GM11168 (cell line): Measurements from ENCODE around the gene HAT1.

Source experiments
- in situ Hi-C: fragments of 300-500 bp; cut with MboI; formaldehyde crosslinking; loops from one replicate; pipeline ENCODE4 v1.12.0; 2022; ENCODE audit warnings: low sequenced_read_pairs; ENCODE audit not compliant: unreplicated experiment

The HAT1 gene

GRCh38 chr2:171910494-171910893, 11.8 kb upstream of the HAT1 start:
- in situ Hi-C loops, result no loop called here

GRCh38 chr2:171913517-171913916, 8.7 kb upstream of the HAT1 start:
- in situ Hi-C loops, result no loop called here

GRCh38 chr2:171919453-171919852, 2.8 kb upstream of the HAT1 start:
- in situ Hi-C loops, result no loop called here

GRCh38 chr2:171921970-171922229, 361 bp upstream of the HAT1 start:
- in situ Hi-C loops, result no loop called here

GRCh38 chr2:171923206-171923605, 945 bp downstream of the HAT1 start:
- in situ Hi-C loops, result no loop called here

- in situ Hi-C loops, result no loop called here
Measured at GRCh38 chr2:171924170-171924942, 2.1 kb downstream of the HAT1 start.

GRCh38 chr2:171930385-171930784, 8.1 kb downstream of the HAT1 start:
- in situ Hi-C loops, result no loop called here

GRCh38 chr2:171939058-171939742, 16.9 kb downstream of the HAT1 start:
- in situ Hi-C loops, result no loop called here

GRCh38 chr2:171939743-171940071, 17.4 kb downstream of the HAT1 start:
- in situ Hi-C loops, result no loop called here

- in situ Hi-C loops, result no loop called here
Measured at GRCh38 chr2:171941316-171941699, 19.0 kb downstream of the HAT1 start.

- in situ Hi-C loops, result no loop called here
Measured at GRCh38 chr2:171943869-171944268, 21.6 kb downstream of the HAT1 start.

- in situ Hi-C loops, result no loop called here
Measured at GRCh38 chr2:171952276-171952675, 30.0 kb downstream of the HAT1 start.

GRCh38 chr2:171952748-171953147, 30.5 kb downstream of the HAT1 start:
- in situ Hi-C loops, result no loop called here

GRCh38 chr2:171956135-171956825, 34.0 kb downstream of the HAT1 start:
- in situ Hi-C loops, result no loop called here

- in situ Hi-C loops, result no loop called here
Measured at GRCh38 chr2:171957061-171957460, 34.8 kb downstream of the HAT1 start.

- in situ Hi-C loops, result no loop called here
Measured at GRCh38 chr2:171958475-171958874, 36.2 kb downstream of the HAT1 start.

GRCh38 chr2:171959998-171960397, 37.7 kb downstream of the HAT1 start:
- in situ Hi-C loops, result no loop called here

GRCh38 chr2:171960570-171960969, 38.3 kb downstream of the HAT1 start:
- in situ Hi-C loops, result no loop called here

GRCh38 chr2:171963198-171963597, 40.9 kb downstream of the HAT1 start:
- in situ Hi-C loops, result no loop called here

GRCh38 chr2:171964308-171964707, 42.0 kb downstream of the HAT1 start:
- in situ Hi-C loops, result no loop called here

- in situ Hi-C loops, result no loop called here
Measured at GRCh38 chr2:171965238-171965637, 43.0 kb downstream of the HAT1 start.

- in situ Hi-C loops, result no loop called here
Measured at GRCh38 chr2:171965661-171966060, 43.4 kb downstream of the HAT1 start.
